AML-193 (cell line): ENCODE measurements around the gene PLXDC2.

ENCODE experiments used
- DNase-seq, 2 experiments: peaks; one replicate each; lab custom pipeline; 2025; lab: John Stamatoyannopoulos, UW

The PLXDC2 gene

DNA sequence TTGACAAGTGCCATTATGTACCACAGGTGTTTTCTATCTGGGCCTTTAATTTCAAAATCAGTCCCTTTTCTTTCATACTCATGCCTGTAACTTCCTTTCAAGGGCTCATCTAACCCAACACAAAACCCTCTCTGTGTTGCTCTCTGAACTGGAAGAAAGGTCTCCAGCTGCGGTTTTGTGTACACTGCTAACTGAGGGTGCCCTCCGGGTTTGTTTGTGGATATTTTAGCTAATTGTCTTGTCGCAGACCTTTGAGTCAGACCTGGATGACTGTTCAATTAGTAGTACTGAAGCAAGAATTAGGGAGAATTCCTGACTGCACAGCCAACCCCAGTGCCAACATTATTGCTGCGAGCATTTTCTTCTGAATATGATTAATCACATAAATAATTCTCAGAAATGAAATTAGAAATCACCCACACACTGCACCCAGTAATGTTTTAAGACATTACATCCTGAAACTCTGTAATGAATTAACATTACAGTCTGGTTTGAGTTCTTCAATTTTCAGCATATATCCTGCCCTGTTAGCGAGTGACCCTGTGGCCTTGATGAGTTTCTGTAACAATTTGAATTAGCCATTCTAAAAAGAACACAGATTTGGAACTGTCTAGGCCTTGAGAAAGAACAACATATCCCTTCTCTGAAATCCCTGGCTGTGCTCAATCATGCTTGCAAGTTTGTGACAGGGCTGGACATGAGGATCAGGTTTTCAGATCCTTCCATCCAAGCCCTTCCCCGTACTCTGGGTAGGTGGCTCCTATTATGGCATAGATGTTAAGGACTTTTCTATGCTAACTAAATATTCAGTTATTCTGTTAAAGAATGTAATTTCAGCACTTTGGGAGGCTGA, 460.1 kb downstream of the PLXDC2 start:
- no peak for DNase-seq

DNA sequence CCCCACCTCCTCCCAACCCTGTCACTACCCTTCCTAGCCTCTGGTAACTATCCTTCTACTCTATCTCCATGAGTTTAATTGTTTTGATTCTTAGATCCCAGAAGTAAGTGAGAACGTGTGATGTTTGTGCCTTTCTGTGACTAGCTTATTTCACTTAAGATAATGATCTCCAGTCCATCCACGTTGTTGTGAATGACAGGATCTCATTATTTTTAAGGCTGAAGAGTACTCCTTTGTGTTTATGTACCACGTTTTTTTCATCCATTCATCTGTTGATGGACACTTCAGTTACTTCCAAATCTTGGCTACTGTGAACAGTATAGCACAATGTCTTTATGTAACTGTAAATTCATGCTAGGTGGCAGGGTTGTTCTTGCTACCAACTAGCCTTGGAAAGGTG, 461.6 kb downstream of the PLXDC2 start:
- DNase-seq = no peak

DNA sequence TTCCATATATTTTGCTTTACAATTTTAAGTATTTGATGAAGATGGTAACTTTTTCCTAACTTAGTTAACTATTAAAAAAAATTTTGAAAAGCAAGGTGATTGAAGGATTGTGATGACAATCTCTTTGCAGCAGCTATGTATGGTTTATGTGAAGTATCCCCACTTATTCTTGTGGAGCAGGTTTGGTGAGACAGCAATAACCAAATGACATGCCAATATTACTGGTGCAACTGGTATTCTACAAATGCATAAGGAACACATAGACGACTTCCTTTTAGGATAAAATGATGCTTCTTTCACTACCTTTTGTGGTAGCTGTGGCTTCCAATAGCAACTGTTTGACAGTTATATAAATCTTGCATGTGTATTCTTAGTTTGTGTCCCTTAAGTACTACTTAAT, 465.3 kb downstream of the PLXDC2 start:
- DNase-seq = no peak

DNA sequence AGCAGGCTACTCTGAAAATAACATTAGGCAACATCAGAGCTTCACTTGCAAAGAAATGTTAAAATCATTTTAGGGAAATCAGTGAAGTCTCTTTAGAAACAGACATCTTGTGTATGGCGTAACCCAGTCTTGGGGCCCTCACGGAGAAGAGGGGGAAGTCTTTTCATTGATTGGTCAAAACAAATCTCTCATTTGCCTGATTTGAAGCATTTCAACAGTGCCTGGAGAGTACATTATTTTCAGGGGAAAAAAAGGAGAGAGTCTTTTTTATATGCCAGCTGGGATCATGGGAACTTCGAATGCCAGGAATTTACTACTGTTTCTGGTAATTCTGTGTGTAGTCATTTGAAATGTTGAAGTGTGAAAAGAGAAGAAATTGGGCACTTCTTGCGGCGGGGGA, 471.4 kb downstream of the PLXDC2 start:
- DNase-seq = no peak

DNA sequence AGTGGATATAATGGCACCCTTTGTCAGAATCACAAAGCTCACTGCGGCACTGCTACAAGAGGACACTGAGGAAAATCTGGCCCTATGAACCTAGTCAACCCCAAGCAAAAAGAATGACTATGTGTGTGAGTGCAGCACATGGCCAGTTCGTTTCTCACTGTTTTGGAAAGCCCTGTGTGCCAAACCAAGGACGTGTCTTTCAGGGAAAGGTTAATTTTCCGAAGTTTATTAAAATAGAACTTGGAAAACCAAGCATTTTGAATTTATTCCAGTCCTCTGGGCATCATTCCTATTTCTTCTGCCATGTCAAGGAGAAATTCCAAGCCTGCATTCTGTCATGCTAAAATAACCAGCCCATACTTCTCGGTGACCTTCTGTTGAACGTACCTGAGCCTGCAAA, 471.8 kb downstream of the PLXDC2 start:
- no peak for DNase-seq

DNA sequence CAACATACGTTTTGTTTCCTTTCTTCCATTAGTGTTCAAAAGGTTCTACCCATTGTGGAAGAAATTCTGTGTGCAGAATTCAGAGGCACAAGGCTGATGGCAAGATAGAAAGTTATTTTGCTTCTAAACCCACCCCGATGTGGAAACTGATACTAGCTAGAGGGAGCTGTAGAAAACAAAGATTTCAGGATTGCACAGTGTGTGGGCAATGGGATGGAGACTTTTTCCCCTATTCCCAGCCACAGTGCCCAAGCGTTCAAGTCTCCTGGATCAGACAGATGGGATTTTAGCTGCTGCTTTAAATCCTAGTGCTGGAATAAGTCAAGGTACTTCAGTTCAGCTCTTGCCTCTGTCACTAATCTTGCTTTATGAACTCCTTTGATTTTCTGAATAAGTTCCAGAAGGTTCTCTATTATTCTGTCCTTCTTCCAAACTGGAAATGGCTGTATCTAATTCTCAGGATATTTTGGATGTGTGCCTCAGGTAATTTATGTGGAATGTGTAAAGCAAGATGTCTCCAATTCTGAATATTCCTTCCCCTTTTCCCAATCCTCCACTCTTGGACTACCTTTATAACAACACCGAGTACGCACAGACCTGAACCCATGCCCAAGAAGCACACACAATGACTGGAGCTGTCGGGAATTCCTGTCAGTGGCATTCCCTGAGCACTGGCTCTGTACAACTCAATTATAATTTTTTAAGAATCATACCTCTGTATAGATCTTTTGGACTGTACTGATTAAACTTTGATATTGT, 473.0 kb downstream of the PLXDC2 start:
- DNase-seq = no peak

DNA sequence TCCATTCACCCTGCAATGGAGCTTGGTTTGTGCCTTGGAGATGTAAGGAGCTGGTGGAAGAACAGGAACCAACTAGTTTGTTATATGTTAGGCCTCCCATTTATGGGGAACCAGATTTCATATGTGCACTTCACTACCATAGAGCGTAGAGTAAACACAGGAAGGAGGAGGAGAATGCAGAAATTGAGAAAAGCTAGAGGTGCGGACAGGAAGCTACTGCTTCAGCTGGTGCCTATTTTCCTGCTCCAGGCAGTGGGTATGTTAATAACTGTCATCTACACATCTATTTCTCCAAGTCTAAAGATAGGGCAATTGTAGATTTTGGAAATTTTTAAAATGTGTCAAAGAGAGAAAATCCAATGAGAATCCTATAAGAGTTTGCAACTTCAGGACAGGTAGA, 482.2 kb downstream of the PLXDC2 start:
- no peak for DNase-seq

DNA sequence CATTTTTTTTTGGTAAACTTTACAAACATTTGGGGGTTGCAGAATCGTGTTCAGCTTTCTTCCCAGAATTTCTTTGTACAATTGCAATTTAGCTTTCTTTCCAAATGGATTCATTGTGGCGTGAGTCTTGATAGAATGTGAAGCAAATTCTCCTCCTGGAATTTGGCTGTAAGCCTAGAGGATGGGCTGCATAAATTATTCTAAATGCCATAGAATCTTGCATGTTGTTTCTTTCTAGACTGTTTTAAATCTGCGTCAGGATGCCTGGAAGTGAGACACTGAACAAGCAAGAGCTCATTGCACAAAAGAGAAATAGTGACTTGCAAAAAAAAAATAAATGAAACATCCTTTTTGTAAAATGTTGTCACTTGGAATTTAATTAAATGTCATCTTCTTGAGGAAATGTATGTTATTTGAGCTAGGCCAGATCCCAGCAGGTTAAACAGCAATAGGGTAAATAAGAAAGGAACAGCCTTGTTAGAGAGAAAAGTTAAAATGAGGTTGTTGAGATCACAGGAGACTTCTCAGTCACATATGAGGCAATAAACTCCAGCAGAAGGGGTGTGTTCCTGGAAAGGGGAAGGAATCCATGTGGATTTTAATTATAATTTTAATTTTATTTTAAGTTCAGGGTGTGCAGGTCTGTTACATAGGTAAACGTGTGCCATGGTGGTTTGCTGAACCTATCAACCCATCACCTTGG, 483.0 kb downstream of the PLXDC2 start:
- DNase-seq = no peak

DNA sequence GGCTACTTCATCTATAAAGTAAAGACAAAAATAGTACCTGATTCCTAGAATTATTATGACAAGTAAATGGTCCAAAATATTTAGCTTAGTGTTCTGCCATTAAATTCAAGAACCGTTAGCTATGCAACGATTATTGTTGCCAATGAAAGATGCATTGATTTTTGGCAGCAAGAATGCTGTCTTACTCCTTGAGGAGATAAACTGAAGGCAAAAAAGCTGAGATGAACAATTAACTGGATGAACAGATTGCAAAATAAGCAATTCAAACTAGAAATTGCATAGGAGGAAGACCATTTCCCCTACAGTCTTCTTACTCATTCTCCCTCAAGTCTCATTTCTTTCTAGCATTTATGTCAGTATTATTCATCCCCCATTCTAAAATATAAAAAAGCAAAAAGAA, 484.5 kb downstream of the PLXDC2 start:
- DNase-seq = no peak

DNA sequence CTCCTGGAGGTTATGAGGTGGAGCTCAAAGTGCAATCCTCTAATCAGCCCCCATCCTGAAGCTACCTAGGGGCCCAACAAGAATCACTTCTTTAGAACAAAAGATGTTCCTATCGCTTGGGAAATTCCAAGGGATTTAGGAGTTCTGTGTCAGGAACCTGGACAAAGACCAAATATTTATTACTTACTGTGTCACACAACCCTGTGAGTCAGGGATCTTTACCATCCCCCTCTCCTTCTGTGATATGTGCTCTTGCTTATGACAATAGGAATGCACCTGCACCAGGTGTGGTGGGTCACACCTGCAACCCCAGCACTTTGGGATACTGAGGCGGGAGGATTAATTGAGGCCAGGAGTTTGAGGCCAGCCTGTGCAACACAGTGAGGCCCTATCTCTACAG, 485.8 kb downstream of the PLXDC2 start:
- no peak for DNase-seq

DNA sequence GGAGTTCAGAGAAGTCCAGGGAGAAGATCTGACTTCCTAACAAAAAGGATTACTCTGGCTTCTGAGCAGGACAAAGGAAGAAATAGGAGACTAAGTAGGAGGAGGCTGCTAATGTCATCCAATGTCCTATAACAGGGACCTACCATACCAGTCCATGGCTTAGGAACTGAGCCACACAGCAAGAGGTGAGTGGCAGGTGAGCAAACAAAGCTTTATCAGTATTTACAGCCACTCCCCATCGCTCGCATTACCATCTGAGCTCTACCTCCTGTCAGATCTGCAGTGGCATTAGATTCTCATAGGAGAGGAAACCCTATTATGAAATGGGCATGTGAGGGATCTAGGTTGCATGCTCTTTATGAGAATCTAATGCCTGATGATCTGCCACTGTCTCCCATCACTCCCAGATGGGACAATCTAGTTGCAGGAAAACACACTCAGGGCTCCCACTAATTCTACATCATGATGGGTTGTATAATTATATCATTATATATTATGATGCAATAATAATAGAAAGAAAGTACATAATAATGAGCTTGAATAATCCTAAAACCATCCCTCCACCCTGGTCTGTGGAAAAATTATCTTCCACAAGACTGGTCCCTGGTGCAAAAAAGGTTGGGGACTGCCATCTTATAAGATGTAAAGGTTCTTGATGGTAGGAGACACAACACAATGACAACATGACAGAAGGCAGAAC, 487.4 kb downstream of the PLXDC2 start:
- no peak for DNase-seq

DNA sequence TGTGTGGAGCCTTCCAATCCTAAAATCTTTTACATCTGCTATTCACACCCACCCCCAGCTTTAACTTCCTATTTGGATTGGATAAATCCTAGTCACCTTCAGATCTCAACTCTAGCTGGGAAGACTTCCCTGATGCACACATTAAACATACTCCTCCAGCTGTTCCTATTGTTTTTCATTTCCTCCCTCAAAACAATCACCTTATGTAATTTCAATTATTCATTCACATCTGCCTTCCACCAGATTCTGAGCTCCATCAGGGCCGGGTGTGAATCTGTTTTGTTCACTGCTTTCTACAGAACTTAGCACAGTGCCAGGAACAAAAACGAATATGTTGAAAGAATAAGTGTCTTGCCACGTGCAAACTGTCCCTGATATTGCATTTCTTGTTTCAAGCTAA, 497.4 kb downstream of the PLXDC2 start:
- no peak for DNase-seq

DNA sequence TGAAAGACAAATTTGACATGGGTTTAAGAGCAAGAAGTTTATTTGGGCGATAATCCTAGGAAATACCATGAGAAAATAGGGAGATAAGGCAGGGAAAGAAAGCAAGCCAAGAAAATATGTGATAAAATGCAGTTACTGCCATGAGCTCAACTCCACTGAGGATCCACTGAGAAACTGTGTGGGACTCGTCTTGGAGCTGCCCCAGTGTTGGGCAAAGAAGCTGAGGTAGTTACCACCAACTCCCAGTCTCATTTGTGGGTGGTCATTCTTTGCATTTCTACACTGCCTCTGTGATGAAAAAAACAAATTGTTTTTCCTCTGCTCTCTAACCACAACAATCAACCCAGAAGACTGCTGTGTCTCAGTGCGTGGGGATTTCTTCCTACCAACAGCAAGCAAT, 498.2 kb downstream of the PLXDC2 start:
- DNase-seq = no peak

DNA sequence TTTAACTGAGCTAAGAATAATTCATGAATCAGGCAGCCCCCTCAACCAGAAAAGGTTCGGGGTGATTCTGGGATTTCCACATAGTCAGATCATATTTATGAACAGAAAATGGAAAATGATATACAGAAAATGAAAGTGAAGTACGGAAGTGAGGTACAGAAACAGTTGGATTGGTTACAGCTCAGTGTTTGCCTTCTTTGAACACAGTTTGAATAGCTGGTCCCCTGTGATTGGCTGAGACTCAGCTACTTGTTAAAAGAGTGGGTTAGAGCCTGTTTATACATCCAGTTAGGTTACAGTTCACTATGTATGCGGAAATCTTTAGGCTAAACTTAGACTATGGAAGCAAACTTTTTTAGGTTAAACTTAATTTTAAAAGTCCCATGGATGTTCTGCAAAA, 511.7 kb downstream of the PLXDC2 start:
- no peak for DNase-seq

DNA sequence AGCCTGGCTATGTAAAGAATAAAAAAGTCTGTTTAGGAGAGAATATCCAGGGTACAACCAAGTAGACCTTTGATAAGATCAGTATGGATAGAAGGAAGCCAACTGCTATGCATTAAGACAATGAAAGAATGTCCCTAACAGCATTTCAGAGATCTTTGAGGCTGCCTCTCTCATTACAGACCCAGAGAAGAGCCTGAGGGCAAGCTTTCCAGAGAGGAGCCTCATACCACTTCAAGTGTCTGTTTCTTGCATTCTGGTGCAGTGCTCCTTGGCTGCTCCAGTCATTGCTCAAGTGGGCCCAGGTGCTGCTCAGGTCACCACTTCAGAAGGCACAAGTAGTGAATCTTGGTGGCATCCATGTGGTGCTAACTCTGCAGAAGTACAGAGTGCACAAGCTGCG, 514.0 kb downstream of the PLXDC2 start:
- DNase-seq = no peak

DNA sequence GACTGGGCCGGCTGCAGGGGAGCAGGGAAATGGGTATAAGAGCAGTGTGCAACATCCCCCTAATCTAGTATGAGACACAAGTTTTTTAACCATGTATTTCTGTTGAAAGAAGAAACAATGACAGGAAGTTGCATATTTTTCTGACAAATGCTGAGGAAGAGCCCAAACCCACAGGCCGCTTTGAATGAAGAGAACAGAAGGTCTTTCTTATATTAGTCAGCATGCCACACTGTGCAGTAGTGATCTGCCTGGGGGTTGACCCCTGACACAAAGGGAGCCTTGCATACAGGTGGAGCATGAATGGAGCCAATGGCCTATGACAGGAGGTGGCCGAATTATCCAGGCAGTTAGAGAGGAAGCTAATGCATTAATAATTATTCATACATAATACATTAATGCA, 518.3 kb downstream of the PLXDC2 start:
- no peak for DNase-seq
